Sigmoid colon (tissue), 7 donors: ENCODE data around the gene NCLN. TPM values are rescaled to one million over a fixed set of nuclear protein-coding genes. Genes with fewer than 3 reads are reported as not detected.

Experiments
- DNase-seq: peaks from one replicate; pipeline ENCODE4 v3.0.0-alpha.2; 2019
- H3K27ac ChIP-seq, 4 donors: fragments of 200-600 bp; sonication (generic); one replicate each; pipeline ENCODE4 v1.5.1; 2016 to 2019; ENCODE audit warnings: mild to moderate bottlenecking in 1 of 4
- H3K27me3 ChIP-seq, 3 donors: fragments of 200-600 bp; sonication (generic); one replicate each; pipeline ENCODE4 v1.5.1; 2019; ENCODE audit warnings: mild to moderate bottlenecking in 1 of 3
- H3K36me3 ChIP-seq, 4 donors: fragments of 200-600 bp; sonication (generic); one replicate each; pipeline ENCODE4 v1.5.1; 2016 to 2019
- H3K4me1 ChIP-seq, 4 donors: fragments of 200-600 bp; sonication (generic); one replicate each; pipeline ENCODE4 v1.5.1; 2017 to 2019
- H3K4me3 ChIP-seq, 4 donors: fragments of 200-600 bp; sonication (generic); one replicate each; pipeline ENCODE4 v1.5.1; 2017 to 2019; ENCODE audit warnings: mild to moderate bottlenecking in 2 of 4, moderate library complexity in 1 of 4
- H3K9me3 ChIP-seq, 4 donors: fragments of 200-600 bp in 3 of 4; sonication (generic) in 3 of 4; one replicate each; pipeline versions ENCODE4 v1.5.1 to v1.6.1; 2013 to 2019
- EP300 ChIP-seq, 4 donors: sonication (generic); formaldehyde crosslinking; IDR thresholded peaks; one replicate each; pipeline ENCODE4 v1.6.1; 2017; ENCODE audit warnings: antibody characterized with exemption in 4 of 4
- POLR2A ChIP-seq, 2 donors: fragments of 450-650 bp; IDR thresholded peaks; one replicate each; pipeline ENCODE4 v1.6.1; 2016; ENCODE audit warnings: antibody characterized with exemption in 2 of 2, mild to moderate bottlenecking in 2 of 2, moderate library complexity in 2 of 2
- POLR2AphosphoS5 ChIP-seq, 4 donors: sonication (generic); formaldehyde crosslinking; IDR thresholded peaks; one replicate each; pipeline ENCODE4 v1.6.1; 2017; ENCODE audit warnings: antibody characterized with exemption in 4 of 4
- WGBS, 2 donors: extraction: QIAGEN DNeasy Blood & Tissue Kit; methylation state at CpG; one replicate each; pipeline ENCODE4 v1.1.7; 2013; 5-methylcytosine and 5-hydroxymethylcytosine counted together
- intact Hi-C: fragments of 100-400 bp; cut with DNase I; formaldehyde crosslinking; loops from one replicate; pipeline ENCODE4 v1.15.1; 2023
- polyA plus RNA-seq, 3 donors: library from polyadenylated mRNA; stranded (reverse); fragments of 200-250 nt; gene quantifications; one replicate each; pipeline ENCODE4 v1.2.3, GENCODE V29; 2013
- total RNA-seq, 4 donors: library from RNA; depleted of rRNA; stranded (reverse); fragments of >200 nt; gene quantifications; one replicate each; pipeline ENCODE4 v1.1.0, GENCODE V29; 2016
- TF ChIP-seq, protein P1 (sequence below), 4 experiments: fragments of 450-650 bp in 3 of 4; fragments of 200-600 bp in 1 of 4; IDR thresholded peaks; one replicate each; pipeline ENCODE4 v1.5.1; 2016 to 2019; ENCODE audit warnings: antibody characterized with exemption in 4 of 4, mild to moderate bottlenecking in 3 of 4, moderate library complexity in 2 of 4
- donor health status: healthy with polysubstance abuse.
- donor health status: Bipolar disorder and iron deficiency.
- donor health status: healthy.

Gene NCLN
- total and polyA plus RNA-seq, 7 donors, result 12.2 to 94.7 (median 16.1) TPM

DNA sequence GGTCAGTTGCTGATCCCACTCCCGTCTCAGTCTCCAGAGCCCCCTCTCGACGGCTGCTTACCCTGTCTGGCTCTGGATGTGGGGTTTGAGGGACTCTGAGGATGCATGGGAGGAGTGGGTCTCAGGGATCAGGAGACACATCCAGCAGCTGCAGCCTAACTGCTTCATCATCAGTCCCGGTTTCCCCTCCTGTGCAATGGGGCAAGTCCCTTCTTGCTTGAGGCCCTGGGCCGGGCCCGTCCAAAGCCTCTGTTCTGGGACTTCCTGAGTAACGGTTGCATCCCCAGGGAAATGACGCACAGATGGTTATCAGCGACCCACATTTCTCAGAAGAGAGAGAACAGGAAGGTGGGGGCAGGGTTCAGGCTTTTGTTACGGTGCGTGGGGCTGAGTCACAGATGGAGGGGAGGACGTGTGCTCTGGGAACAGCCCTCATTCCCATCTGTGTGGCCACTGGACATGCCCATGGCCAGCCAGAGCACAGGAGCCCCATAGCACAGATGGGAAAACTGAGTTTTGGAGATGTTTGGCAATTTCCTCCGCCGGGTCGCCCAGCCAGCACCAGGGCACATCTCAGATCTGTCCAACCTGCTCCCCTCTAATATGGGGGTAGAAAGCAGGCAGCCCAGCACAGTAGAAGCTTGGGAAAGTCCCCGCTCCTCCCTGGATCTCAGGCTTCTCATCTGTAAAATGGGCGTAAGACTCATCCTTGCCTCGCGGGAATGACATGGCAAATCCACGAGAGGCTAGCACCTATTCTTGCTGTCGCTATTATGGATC lies 30.6 kb upstream of the NCLN start:
- H3K4me3 ChIP-seq, result no peak overlapping the region
- intact Hi-C loops, result no loop called here
- peak; percentile 77 for DNase-seq

DNA sequence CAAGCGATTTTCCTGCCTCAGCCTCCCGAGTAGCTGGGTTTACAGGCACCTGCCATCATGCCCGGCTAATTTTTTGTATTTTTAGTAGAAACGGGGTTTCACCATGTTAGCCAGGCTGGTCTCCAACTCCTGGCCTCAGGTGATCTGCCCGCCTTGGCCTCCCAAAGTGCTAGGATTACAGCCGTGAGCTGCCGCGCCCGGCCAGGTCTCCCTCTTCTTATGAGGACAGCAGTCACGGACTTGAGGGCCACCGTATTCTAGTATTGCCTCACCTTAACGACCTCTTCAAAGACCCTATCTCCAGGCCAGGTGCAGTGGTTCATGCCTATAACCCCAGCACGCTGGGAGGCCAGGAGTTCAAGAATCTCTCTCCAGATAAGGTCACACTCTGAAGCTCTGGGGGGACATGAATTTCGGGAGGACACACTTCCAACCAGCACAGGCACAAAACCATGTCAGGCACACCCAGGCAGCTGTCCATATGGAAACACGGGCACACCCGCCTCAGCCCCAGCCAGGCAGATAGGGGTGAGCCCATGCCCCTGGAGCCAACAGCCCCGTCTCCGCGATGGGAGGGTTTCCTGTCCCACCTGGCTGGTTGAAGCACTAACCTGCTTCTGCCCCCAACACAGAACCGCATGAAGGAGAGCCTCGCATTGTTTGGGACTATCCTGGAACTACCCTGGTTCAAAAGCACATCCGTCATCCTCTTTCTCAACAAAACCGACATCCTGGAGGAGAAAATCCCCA lies 28.5 kb upstream of the NCLN start:
- no peak for DNase-seq
- Histone ChIP-seq H3K27me3 (no peaks in the 10 kb centered on the region), H3K4me3 (no peak overlapping the region), H3K27ac (no peak overlapping the region), H3K9me3 (no peaks in the 10 kb centered on the region), H3K4me1 (no peaks in the 10 kb centered on the region), H3K36me3 (no peaks in the 10 kb centered on the region)
- intact Hi-C loops, result no loop called here
- TF ChIP-seq, protein P1, sequence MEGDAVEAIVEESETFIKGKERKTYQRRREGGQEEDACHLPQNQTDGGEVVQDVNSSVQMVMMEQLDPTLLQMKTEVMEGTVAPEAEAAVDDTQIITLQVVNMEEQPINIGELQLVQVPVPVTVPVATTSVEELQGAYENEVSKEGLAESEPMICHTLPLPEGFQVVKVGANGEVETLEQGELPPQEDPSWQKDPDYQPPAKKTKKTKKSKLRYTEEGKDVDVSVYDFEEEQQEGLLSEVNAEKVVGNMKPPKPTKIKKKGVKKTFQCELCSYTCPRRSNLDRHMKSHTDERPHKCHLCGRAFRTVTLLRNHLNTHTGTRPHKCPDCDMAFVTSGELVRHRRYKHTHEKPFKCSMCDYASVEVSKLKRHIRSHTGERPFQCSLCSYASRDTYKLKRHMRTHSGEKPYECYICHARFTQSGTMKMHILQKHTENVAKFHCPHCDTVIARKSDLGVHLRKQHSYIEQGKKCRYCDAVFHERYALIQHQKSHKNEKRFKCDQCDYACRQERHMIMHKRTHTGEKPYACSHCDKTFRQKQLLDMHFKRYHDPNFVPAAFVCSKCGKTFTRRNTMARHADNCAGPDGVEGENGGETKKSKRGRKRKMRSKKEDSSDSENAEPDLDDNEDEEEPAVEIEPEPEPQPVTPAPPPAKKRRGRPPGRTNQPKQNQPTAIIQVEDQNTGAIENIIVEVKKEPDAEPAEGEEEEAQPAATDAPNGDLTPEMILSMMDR (IDR thresholded peaks at IDR 0.05), result no peak
- TF ChIP-seq POLR2AphosphoS5 (IDR thresholded peaks at IDR 0.05) (no peak), POLR2A (IDR thresholded peaks at IDR 0.05) (no peak), EP300 (IDR thresholded peaks at IDR 0.05) (no peak)
- WGBS, 2 donors, result 71 to 86% methylated on average over 23 of the region's 23 CpGs

More for the DNA sequence above, 30.6 kb upstream of the NCLN start:
- TF ChIP-seq EP300 (IDR thresholded peaks at IDR 0.05) (peak in 2 of 4 donors; percentile 47 to 58), POLR2AphosphoS5 (IDR thresholded peaks at IDR 0.05) (peak in 2 of 4 donors; percentile 52 to 75)
- TF ChIP-seq, protein P1 (IDR thresholded peaks at IDR 0.05), result no peak
- Histone ChIP-seq H3K9me3 (no peaks in the 10 kb centered on the region), H3K27ac (peak overlapping the region in 1 of 4 donors; percentile 21), H3K27me3 (peaks cover 0 to 3% (median 0%) of the 10 kb centered on the region in 3 donors), H3K36me3 (no peaks in the 10 kb centered on the region), H3K4me1 (no peaks in the 10 kb centered on the region)
- 55 to 77% methylated on average over 21 of the region's 21 CpGs for WGBS, 2 donors

- TF ChIP-seq EP300 (IDR thresholded peaks at IDR 0.05) (no peak), POLR2A (IDR thresholded peaks at IDR 0.05) (no peak), POLR2AphosphoS5 (IDR thresholded peaks at IDR 0.05) (no peak)
- TF ChIP-seq, protein P1 (IDR thresholded peaks at IDR 0.05), result no peak
- 42 to 74% methylated on average over 8 of the region's 8 CpGs for WGBS, 2 donors
- peaks cover 0 to 5% (median 2%) of the 10 kb centered on the region in 4 donors for H3K4me1 ChIP-seq
- intact Hi-C loops, result no loop called here
- H3K27me3 ChIP-seq, result no peaks in the 10 kb centered on the region
- no peaks in the 10 kb centered on the region for H3K36me3 ChIP-seq
- H3K9me3 ChIP-seq, result no peaks in the 10 kb centered on the region
- no peak overlapping the region for H3K4me3 ChIP-seq
- H3K27ac ChIP-seq, result no peak overlapping the region
- no peak for DNase-seq
Measured at GRCh38 chr19:3159565-3159964, 26.2 kb upstream of the NCLN start.

- Histone ChIP-seq H3K4me3 (no peak overlapping the region), H3K9me3 (no peaks in the 10 kb centered on the region), H3K36me3 (no peaks in the 10 kb centered on the region), H3K4me1 (peaks cover 0 to 5% (median 2%) of the 10 kb centered on the region in 4 donors), H3K27me3 (no peaks in the 10 kb centered on the region), H3K27ac (no peak overlapping the region)
- TF ChIP-seq POLR2AphosphoS5 (IDR thresholded peaks at IDR 0.05) (no peak), EP300 (IDR thresholded peaks at IDR 0.05) (no peak), POLR2A (IDR thresholded peaks at IDR 0.05) (no peak)
- TF ChIP-seq, protein P1 (IDR thresholded peaks at IDR 0.05), result no peak
- no peak for DNase-seq
- 77 to 92% methylated on average over 3 of the region's 3 CpGs for WGBS, 2 donors
- intact Hi-C loops, result loop anchor here (5.0 kb wide), 1 partner anchor 83 kb away; no protein-coding TSS in a partner anchor
Measured at GRCh38 chr19:3160219-3160618, 25.5 kb upstream of the NCLN start.
